Measurements from ENCODE around the gene WDR62.

WDR62 gene

GRCh38 chr19:36081894-36082293 is 27.2 kb downstream of the WDR62 start:
- DNase-seq = no peak

- no peak for DNase-seq
These were observed 28.2 kb downstream of the WDR62 start for GRCh38 chr19:36082916-36083315.

GRCh38 chr19:36084231-36085009 is 29.7 kb downstream of the WDR62 start:
- DNase-seq = no peak

- DNase-seq = no peak
These were observed 31.6 kb downstream of the WDR62 start for GRCh38 chr19:36086326-36086725.

- no peak for DNase-seq
These were observed 35.1 kb downstream of the WDR62 start for GRCh38 chr19:36089847-36090246.

GRCh38 chr19:36090910-36091695 is 36.4 kb downstream of the WDR62 start:
- no peak for DNase-seq

GRCh38 chr19:36092566-36092965 is 37.9 kb downstream of the WDR62 start:
- DNase-seq = no peak

GRCh38 chr19:36093146-36093662 is 38.5 kb downstream of the WDR62 start:
- no peak for DNase-seq

- no peak for DNase-seq
These were observed 39.0 kb downstream of the WDR62 start for GRCh38 chr19:36093687-36094086.

- no peak for DNase-seq
These were observed 42.3 kb downstream of the WDR62 start for GRCh38 chr19:36097036-36097435.

GRCh38 chr19:36099166-36099785 is 44.6 kb downstream of the WDR62 start:
- no peak for DNase-seq

- peak; percentile 79 for DNase-seq
These were observed 45.8 kb downstream of the WDR62 start for GRCh38 chr19:36100476-36100875.

GRCh38 chr19:36101550-36102327 is 47.0 kb downstream of the WDR62 start:
- DNase-seq = no peak

- DNase-seq = no peak
These were observed 48.4 kb downstream of the WDR62 start for GRCh38 chr19:36103040-36103626.

GRCh38 chr19:36103842-36104552 is 49.3 kb downstream of the WDR62 start:
- DNase-seq = peak; percentile 91

GRCh38 chr19:36106441-36106840 is 51.7 kb downstream of the WDR62 start:
- no peak for DNase-seq

GRCh38 chr19:36106991-36107390 is 52.3 kb downstream of the WDR62 start:
- no peak for DNase-seq

- no peak for DNase-seq
These were observed 54.0 kb downstream of the WDR62 start for GRCh38 chr19:36108684-36109083.

- no peak for DNase-seq
These were observed 55.9 kb downstream of the WDR62 start, which contains the start of gene OVOL3 for GRCh38 chr19:36110487-36111199. OVOL3 (plus strand) TSS chr19:36111143; CDS start chr19:36111203, 60 bp downstream.

- no peak for DNase-seq
These were observed 56.5 kb downstream of the WDR62 start for GRCh38 chr19:36111200-36111539.

GRCh38 chr19:36112678-36113077 is 58.0 kb downstream of the WDR62 start:
- DNase-seq = no peak

Data from hematopoietic multipotent progenitor cell treated with erythropoietin and hydrocortisone succinate and interleukin-3 and kit ligand, for 6 days (in vitro differentiated cells).